ENCODE results near the gene NOL7. TPM values are rescaled to one million over a fixed set of nuclear protein-coding genes. Genes with fewer than 3 reads are reported as not detected.
A peak's percentile ranks its signal among the peaks of the same experiment; 100 is the strongest.

Gene NOL7
- total and polyA plus RNA-seq, 9 of the 15 experiments (the other 6 are each of a cell fraction or from before 2014, with no cell fraction given) = 19.4 to 235 (median 157) TPM

GRCh38 chr6:13574571-13575376 lies 40.4 kb upstream of the NOL7 start, which contains the start of gene SIRT5 (continued):
- TF ChIP-seq E2F4 (CRISPR knock-in tag; IDR thresholded peaks at IDR 0.05; ENCODE audit: low read depth) (no peak), ZNF280A (IDR thresholded peaks at IDR 0.05; ENCODE audit: low read depth, partially characterized antibody) (no peak), TAF1 (IDR thresholded peaks at IDR 0.05; ENCODE audit: control insufficient read depth, extremely low read depth, insufficient read depth, low read length, severe bottlenecking) (peak; percentile 13), SPI1 (IDR thresholded peaks at IDR 0.05; ENCODE audit: borderline replicate concordance, low read depth, low read length) (no peak), FOSL1 (tag; conservative IDR thresholded peaks at IDR 0.05) (peak; percentile 25), ZNF444 (CRISPR knock-in tag; IDR thresholded peaks at IDR 0.05) (0 out of 2 replicates have a peak, but pooled peaks have one; percentile 28), KDM4B (IDR thresholded peaks at IDR 0.05; ENCODE audit: borderline replicate concordance in 2 of 2, low read depth in 1 of 2) (no peak), BRF2 (IDR thresholded peaks at IDR 0.05; ENCODE audit: borderline replicate concordance, insufficient read depth, insufficient read length) (no peak), PYGO2 (tag; IDR thresholded peaks at IDR 0.05) (no peak), SIN3A (IDR thresholded peaks at IDR 0.05; ENCODE audit: borderline replicate concordance in 2 of 2, control insufficient read depth in 1 of 2, low read depth in 2 of 2, low read length in 2 of 2) (peak; percentile 41 to 67; a peak in 1 of 4 replicates), CEBPG (CRISPR knock-in tag; IDR thresholded peaks at IDR 0.05) (no peak), CEBPG (tag; conservative IDR thresholded peaks at IDR 0.05 in 1 of 2, IDR thresholded peaks at IDR 0.05 in 1 of 2) (no peak), RBM25 (IDR thresholded peaks at IDR 0.05; ENCODE audit: low read depth, low read length, severe bottlenecking) (no peak), ZBTB17 (CRISPR knock-in tag; IDR thresholded peaks at IDR 0.05) (0 out of 2 replicates have a peak, but pooled peaks have one; percentile 51), ZNF347 (CRISPR knock-in tag; IDR thresholded peaks at IDR 0.05; ENCODE audit: low read depth) (peak; percentile 71; the same call in 1 of the 2 replicates), ZNF311 (CRISPR knock-in tag; IDR thresholded peaks at IDR 0.05) (peak; percentile 72), GTF2E2 (tag; IDR thresholded peaks at IDR 0.05) (peak; percentile 89), SOX6 (IDR thresholded peaks at IDR 0.05) (peak; percentile 27; the same call in 1 of the 2 replicates), BACH1 (tag; IDR thresholded peaks at IDR 0.05) (no peak)
- TF ChIP-seq, protein P1, sequence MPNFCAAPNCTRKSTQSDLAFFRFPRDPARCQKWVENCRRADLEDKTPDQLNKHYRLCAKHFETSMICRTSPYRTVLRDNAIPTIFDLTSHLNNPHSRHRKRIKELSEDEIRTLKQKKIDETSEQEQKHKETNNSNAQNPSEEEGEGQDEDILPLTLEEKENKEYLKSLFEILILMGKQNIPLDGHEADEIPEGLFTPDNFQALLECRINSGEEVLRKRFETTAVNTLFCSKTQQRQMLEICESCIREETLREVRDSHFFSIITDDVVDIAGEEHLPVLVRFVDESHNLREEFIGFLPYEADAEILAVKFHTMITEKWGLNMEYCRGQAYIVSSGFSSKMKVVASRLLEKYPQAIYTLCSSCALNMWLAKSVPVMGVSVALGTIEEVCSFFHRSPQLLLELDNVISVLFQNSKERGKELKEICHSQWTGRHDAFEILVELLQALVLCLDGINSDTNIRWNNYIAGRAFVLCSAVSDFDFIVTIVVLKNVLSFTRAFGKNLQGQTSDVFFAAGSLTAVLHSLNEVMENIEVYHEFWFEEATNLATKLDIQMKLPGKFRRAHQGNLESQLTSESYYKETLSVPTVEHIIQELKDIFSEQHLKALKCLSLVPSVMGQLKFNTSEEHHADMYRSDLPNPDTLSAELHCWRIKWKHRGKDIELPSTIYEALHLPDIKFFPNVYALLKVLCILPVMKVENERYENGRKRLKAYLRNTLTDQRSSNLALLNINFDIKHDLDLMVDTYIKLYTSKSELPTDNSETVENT (CRISPR knock-in tag; IDR thresholded peaks at IDR 0.05) = no peak
